Endodermal cell (in vitro differentiated cells): ENCODE results near the gene TNFRSF14. TPM values are rescaled to one million over a fixed set of nuclear protein-coding genes. Genes with fewer than 3 reads are reported as not detected.
"Not testable (repeated sequence)": the region's sequence is repeated elsewhere in the genome, so short reads cannot be mapped to it uniquely, and the experiment has no call there.

Experiments
- DNase-seq: peaks from one replicate; pipeline ENCODE4 v3.0.0-alpha.2; 2017
- H3K27ac ChIP-seq: 2 replicates; pipeline ENCODE4 v1.5.1; 2013; ENCODE audit warnings: mild to moderate bottlenecking, low read depth, low read length, moderate library complexity
- H3K27me3 ChIP-seq: 2 replicates; pipeline ENCODE4 v1.6.1; 2013; ENCODE audit warnings: mild to moderate bottlenecking, low read length, moderate library complexity; ENCODE audit not compliant: insufficient read depth, control insufficient read depth, poor library complexity, severe bottlenecking
- H3K36me3 ChIP-seq: 2 replicates; pipeline ENCODE4 v1.7.0; 2013; ENCODE audit warnings: mild to moderate bottlenecking, low read length, moderate library complexity; ENCODE audit not compliant: control insufficient read depth, insufficient read depth
- H3K4me1 ChIP-seq: one replicate; pipeline ENCODE4 v1.7.0; 2013; ENCODE audit warnings: low read length; ENCODE audit not compliant: control insufficient read depth, insufficient read depth
- H3K4me3 ChIP-seq: 2 replicates; pipeline ENCODE4 v1.5.1; 2013; ENCODE audit warnings: mild to moderate bottlenecking, low read length, moderate library complexity
- H3K9ac ChIP-seq: 2 replicates; pipeline ENCODE4 v1.6.1; 2013; ENCODE audit warnings: mild to moderate bottlenecking, low read length, moderate library complexity; ENCODE audit not compliant: poor library complexity, severe bottlenecking; ENCODE audit errors: extremely low read depth
- H3K9me3 ChIP-seq: 2 replicates; pipeline ENCODE4 v1.6.1; 2013; ENCODE audit warnings: mild to moderate bottlenecking, low read length, moderate library complexity; ENCODE audit not compliant: control insufficient read depth
- H3K27ac Mint-ChIP-seq: 2 replicates; pipeline ENCODE4 v1.8.0; 2020; ENCODE audit warnings: mixed read lengths
- H3K27me3 Mint-ChIP-seq: 2 replicates; pipeline ENCODE4 v1.8.0; 2021; ENCODE audit warnings: mild to moderate bottlenecking, mixed read lengths; ENCODE audit not compliant: insufficient read depth
- H3K36me3 Mint-ChIP-seq: 2 replicates; pipeline ENCODE4 v1.8.0; 2020; ENCODE audit warnings: low read depth, mixed read lengths
- H3K4me1 Mint-ChIP-seq: 2 replicates; pipeline ENCODE4 v1.8.0; 2020; ENCODE audit warnings: mixed read lengths
- H3K4me3 Mint-ChIP-seq: 2 replicates; pipeline ENCODE4 v1.8.0; 2020; ENCODE audit warnings: mild to moderate bottlenecking, moderate library complexity, mixed read lengths
- H3K9me3 Mint-ChIP-seq: 2 replicates; pipeline ENCODE4 v1.8.0; 2020; ENCODE audit warnings: mild to moderate bottlenecking, mixed read lengths
- CTCF ChIP-seq: fragments of 200-600 bp; sonication (generic); conservative IDR thresholded peaks from 2 replicates; pipeline ENCODE4 v1.5.0; 2021; ENCODE audit warnings: antibody characterized with exemption, mild to moderate bottlenecking
- WGBS, 2 experiments: methylation state at CpG; one replicate each; pipeline versions ENCODE4 v1.1.5 to v1.1.7; 2013; ENCODE audit warnings: missing lambda C conversion rate in 2 of 2, mixed read lengths in 1 of 2; ENCODE audit not compliant: insufficient coverage in 1 of 2, insufficient read length in 1 of 2; 5-methylcytosine and 5-hydroxymethylcytosine counted together
- total RNA-seq, 2 donors: library from RNA; stranded (reverse); fragmentation: NEBNext Ultra II Directional in 1 of 2; extraction: Animal tissue kit (Norgen Biotek cat#: 25700) in 1 of 2; gene quantifications; 2 replicates in 1 of 2; 3 replicates in 1 of 2; pipeline ENCODE4 v1.2.1, GENCODE V29; 2021

Gene TNFRSF14
- total RNA-seq, 2 donors from 2014 or later = 0.29 to 0.46 TPM

GRCh38 chr1:2574350-2574749 is 18.2 kb downstream of the TNFRSF14 start:
- no peak for TF ChIP-seq CTCF
- 90% methylated on average over 7 to 9 of the region's 9 CpGs for WGBS, 2 experiments

DNA sequence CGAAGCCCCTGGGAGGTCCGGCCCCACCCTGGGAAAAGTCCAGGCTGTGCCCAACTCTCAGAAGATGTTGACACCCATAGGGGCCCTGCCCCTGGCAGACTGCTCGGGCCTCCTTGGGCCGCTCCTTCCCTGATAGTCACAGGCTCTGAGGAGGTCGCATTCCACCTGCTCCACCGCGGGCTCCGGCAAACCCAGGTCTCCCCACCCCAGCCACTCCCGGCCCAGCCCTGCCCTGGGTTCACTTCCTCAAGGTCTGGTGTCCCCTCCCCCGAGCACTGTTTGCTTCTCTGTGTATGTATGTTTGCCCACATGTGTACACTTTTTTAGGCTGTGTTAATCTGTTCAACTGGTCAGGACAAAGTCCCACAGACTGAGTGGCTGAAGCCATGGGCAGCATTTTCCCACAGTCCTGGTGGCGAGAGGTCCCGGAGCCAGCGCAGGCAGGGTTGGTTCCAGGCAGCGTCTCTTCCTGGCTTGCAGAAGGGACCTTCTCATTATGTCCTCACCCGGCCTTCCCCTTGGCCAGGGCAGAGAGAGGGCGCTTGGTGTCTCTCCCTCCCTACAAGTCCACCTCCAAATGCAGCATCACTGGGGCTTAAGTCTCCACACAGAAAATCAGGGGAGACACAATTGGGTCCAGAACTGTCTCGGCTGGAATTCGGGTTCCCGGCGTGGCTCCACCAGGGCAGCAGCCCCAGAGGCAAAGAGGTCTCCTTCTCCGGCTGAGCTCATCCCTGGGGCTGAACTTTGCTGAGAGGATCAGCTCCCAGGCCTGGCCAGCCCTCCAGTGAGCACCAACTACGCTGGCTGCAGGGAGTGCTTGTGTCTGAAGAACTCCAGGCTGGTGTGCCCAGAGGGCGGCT is 19.9 kb downstream of the TNFRSF14 start:
- WGBS, 2 experiments = 91 to 97% methylated on average over 17 to 23 of the region's 23 CpGs
- peaks cover 3% of the 10 kb centered on the region for H3K4me1 ChIP-seq
- Mint-ChIP-seq H3K27me3 (peaks cover 8% of the 10 kb centered on the region), H3K9me3 (peaks cover 8% of the 10 kb centered on the region), H3K36me3 (no peaks in the 10 kb centered on the region), H3K4me1 (peaks cover 7% of the 10 kb centered on the region), H3K27ac (no peak overlapping the region), H3K4me3 (no peak overlapping the region)
- DNase-seq = no peak
- H3K27me3 ChIP-seq = no peaks in the 10 kb centered on the region
- no peak overlapping the region for H3K9ac ChIP-seq
- no peaks in the 10 kb centered on the region for H3K36me3 ChIP-seq
- no peak overlapping the region for H3K4me3 ChIP-seq
- no peak overlapping the region for H3K27ac ChIP-seq
- no peak for TF ChIP-seq CTCF
- H3K9me3 ChIP-seq = no peaks in the 10 kb centered on the region

More at GRCh38 chr1:2574350-2574749, 18.2 kb downstream of the TNFRSF14 start:
- Histone ChIP-seq H3K27ac (no peak overlapping the region), H3K36me3 (no peaks in the 10 kb centered on the region), H3K4me1 (peaks cover 3% of the 10 kb centered on the region), H3K4me3 (no peak overlapping the region), H3K27me3 (no peaks in the 10 kb centered on the region), H3K9ac (no peak overlapping the region), H3K9me3 (no peaks in the 10 kb centered on the region)
- Mint-ChIP-seq H3K27me3 (peaks cover 8% of the 10 kb centered on the region), H3K4me3 (no peak overlapping the region), H3K36me3 (no peaks in the 10 kb centered on the region), H3K9me3 (peaks cover 8% of the 10 kb centered on the region), H3K27ac (no peak overlapping the region), H3K4me1 (peaks cover 7% of the 10 kb centered on the region)
- DNase-seq = no peak

- WGBS, 2 experiments = 90 to 95% methylated on average over 11 to 18 of the region's 23 CpGs
- H3K27me3 Mint-ChIP-seq, H3K36me3 Mint-ChIP-seq, H3K9me3 Mint-ChIP-seq, H3K9ac ChIP-seq, H3K27me3 ChIP-seq, DNase-seq, H3K4me1 Mint-ChIP-seq, H3K27ac Mint-ChIP-seq, H3K9me3 ChIP-seq, H3K4me3 ChIP-seq, H3K4me3 Mint-ChIP-seq, H3K27ac ChIP-seq, H3K4me1 ChIP-seq, H3K36me3 ChIP-seq: not testable (repeated sequence)
Measured at GRCh38 chr1:2577565-2578075, 21.4 kb downstream of the TNFRSF14 start.
